ENCODE measurements around the gene LHPP.

- TF ChIP-seq CTCF (IDR thresholded peaks at IDR 0.05; ENCODE audit: low read length), result no peak
- TF ChIP-seq EZH2 (IDR thresholded peaks at IDR 0.05; ENCODE audit: borderline replicate concordance, low read length), result no peak
Observed at GRCh38 chr10:124500757-124501156, 39.1 kb downstream of the LHPP start.
